Suppressor macrophage (primary cell): Measurements from ENCODE around the gene MAB21L3.
"Not testable (repeated sequence)": the region's sequence is repeated elsewhere in the genome, so short reads cannot be mapped to it uniquely, and the experiment has no call there.

ENCODE experiments used
- DNase-seq, 4 experiments: peaks; one replicate each; pipeline ENCODE4 v3.0.0-alpha.2; 2020 to 2022

The MAB21L3 gene

GRCh38 chr1:116138277-116138792, 27.1 kb downstream of the MAB21L3 start:
- DNase-seq = no peak

- DNase-seq = no peak
Measured at GRCh38 chr1:116139592-116140134, 28.5 kb downstream of the MAB21L3 start.

GRCh38 chr1:116144151-116144550, 33.0 kb downstream of the MAB21L3 start:
- no peak for DNase-seq

GRCh38 chr1:116146447-116147113, 35.4 kb downstream of the MAB21L3 start:
- DNase-seq = not testable (repeated sequence)

GRCh38 chr1:116147114-116147510, 35.9 kb downstream of the MAB21L3 start:
- no peak for DNase-seq

- DNase-seq = peak in 3 of 4 experiments; percentile 10 to 19 (median 19)
Measured at GRCh38 chr1:116147972-116148371, 36.8 kb downstream of the MAB21L3 start.

GRCh38 chr1:116148967-116149366, 37.8 kb downstream of the MAB21L3 start:
- no peak for DNase-seq

GRCh38 chr1:116150368-116150767, 39.2 kb downstream of the MAB21L3 start:
- no peak for DNase-seq

- peak; percentile 77 to 92 (median 85) for DNase-seq
Measured at GRCh38 chr1:116151739-116152576, 40.8 kb downstream of the MAB21L3 start.

GRCh38 chr1:116152577-116152943, 41.4 kb downstream of the MAB21L3 start:
- DNase-seq = no peak

GRCh38 chr1:116152950-116153691, 41.9 kb downstream of the MAB21L3 start:
- DNase-seq = no peak

- no peak for DNase-seq
Measured at GRCh38 chr1:116153692-116154031, 42.5 kb downstream of the MAB21L3 start.

- no peak for DNase-seq
Measured at GRCh38 chr1:116154536-116154935, 43.3 kb downstream of the MAB21L3 start.

GRCh38 chr1:116157096-116157495, 45.9 kb downstream of the MAB21L3 start:
- DNase-seq = no peak

- no peak for DNase-seq
Measured at GRCh38 chr1:116159177-116159576, 48.0 kb downstream of the MAB21L3 start.

- no peak for DNase-seq
Measured at GRCh38 chr1:116159611-116160010, 48.4 kb downstream of the MAB21L3 start.

- no peak for DNase-seq
Measured at GRCh38 chr1:116161390-116161789, 50.2 kb downstream of the MAB21L3 start.

GRCh38 chr1:116161877-116162390, 50.7 kb downstream of the MAB21L3 start:
- DNase-seq = no peak

GRCh38 chr1:116163533-116163932, 52.3 kb downstream of the MAB21L3 start:
- DNase-seq = no peak

GRCh38 chr1:116164150-116164549, 53.0 kb downstream of the MAB21L3 start:
- DNase-seq = no peak

GRCh38 chr1:116164604-116165368, 53.6 kb downstream of the MAB21L3 start:
- peak; percentile 16 to 46 (median 38) for DNase-seq

GRCh38 chr1:116165572-116165971, 54.4 kb downstream of the MAB21L3 start:
- no peak for DNase-seq
